ENCODE data around the gene ZNF764.

ZNF764 gene

DNA sequence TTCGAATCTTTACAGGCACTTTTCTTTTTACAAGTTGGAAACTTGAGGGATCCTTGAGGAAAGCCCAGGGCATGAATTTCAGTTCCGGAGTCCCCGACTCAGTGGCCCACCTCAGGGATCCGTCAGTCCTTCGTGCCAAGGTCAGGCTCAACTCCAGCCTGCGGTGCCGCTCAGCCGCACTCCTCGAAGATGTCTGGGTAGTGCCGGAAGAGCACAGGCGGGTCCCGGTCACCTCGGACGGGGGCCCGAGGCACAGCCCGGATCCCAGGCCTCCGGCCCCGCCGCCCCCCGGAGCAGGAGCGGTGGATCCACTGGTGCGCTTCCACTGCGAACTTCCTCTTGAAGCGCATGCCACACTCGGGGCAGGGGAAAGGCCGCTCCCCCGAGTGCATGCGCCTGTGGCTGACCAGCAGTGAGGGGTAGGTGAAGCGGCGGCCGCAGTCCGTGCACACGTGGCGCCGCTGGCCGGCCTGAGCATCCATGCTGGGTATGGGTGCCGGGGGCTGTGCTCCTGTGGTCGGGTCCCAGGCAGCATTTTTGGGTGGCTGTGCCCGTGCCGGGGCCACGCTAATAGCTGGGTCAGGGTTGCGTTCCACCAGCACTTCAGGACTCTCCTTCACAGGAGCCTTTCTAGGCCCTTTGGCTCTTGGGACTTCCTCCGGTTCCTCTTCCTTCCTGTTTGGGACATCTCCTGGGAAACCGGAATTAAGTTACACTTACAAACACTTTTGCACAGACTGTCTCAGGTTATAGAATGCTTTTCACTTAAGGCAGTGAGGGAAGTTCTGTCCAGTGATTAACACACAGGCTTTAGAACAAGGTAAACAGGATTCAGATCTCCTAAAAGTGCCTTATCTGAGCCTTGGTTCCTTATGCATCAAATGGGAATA, 11.8 kb upstream of the ZNF764 start:
- DNase-seq, result no peak

DNA sequence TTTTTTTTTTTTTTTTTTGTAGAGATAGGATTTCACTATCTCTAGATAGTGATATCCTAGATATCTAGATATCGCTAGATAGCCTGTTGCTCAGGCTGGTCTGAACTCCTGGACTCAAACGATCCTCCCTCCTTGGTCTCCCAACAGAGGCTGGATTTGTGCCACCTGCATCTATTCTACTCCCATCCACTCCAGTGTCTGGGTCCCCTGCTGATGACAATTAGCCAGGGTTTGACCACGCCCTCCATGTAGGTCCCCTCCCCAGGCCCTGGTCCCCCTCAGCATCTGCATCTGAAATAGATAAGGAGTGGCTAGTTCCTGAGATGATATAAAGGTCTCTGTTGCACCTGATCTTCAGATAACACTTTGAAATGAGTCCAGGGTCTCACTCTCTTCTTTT, 11.1 kb upstream of the ZNF764 start:
- no peak for DNase-seq

DNA sequence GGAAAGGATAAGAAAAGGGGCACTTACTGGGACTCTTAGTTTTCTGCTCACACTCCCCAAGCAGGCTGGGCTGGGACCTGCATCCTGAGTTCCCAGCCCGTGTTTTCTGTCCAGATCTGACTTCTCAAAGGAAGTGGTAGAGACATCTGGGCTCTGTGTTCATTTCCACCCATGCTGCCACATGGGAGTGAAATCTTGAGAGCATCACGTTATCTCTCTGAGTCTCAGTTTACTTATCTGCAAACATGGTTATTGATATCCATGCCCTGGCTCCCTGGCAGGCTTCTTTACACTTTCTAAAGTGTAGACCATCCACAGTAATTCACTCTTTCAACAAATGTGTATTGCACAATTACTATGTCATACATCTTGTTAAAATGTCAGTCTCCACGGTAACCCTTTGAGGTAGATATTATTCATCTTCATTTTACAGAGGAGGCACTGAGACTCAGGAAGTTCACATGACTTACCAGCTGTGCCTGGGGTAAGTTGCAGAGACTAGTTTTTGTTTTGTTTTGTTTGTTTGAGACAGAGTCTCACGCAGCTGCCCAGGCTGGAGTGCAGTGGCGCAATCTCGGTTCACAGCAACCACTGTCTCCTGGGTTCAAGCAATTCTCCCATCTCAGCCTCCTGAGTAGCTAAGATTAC, 9.9 kb upstream of the ZNF764 start:
- DNase-seq, result no peak

GRCh38 chr16:30567160-30567990, 9.2 kb upstream of the ZNF764 start:
- DNase-seq, result no peak

GRCh38 chr16:30566531-30566930, 8.4 kb upstream of the ZNF764 start:
- no peak for DNase-seq

DNA sequence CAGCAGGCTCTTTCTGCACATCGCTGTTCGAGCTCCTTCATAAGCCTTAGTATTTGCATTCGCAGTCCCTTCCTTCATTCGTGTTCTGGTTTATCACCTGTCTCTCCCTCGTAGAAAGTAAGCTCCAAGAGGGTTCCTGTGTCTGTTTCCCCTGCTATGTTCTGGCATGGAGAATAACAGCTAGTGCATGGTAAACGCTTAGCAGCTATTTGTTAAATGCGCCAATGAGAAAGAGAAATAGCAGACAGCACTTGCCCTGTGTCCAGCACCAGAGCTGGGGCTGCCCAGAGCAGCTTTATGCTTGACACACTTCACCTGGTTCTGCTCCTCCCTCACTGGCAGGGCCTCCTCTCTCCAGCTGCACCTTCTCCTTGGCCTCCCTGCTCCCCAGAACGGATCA, 7.8 kb upstream of the ZNF764 start:
- DNase-seq, result no peak

- no peak for DNase-seq
Observed at GRCh38 chr16:30565526-30565925, 7.4 kb upstream of the ZNF764 start.

GRCh38 chr16:30562021-30562420, 3.8 kb upstream of the ZNF764 start:
- no peak for DNase-seq

DNA sequence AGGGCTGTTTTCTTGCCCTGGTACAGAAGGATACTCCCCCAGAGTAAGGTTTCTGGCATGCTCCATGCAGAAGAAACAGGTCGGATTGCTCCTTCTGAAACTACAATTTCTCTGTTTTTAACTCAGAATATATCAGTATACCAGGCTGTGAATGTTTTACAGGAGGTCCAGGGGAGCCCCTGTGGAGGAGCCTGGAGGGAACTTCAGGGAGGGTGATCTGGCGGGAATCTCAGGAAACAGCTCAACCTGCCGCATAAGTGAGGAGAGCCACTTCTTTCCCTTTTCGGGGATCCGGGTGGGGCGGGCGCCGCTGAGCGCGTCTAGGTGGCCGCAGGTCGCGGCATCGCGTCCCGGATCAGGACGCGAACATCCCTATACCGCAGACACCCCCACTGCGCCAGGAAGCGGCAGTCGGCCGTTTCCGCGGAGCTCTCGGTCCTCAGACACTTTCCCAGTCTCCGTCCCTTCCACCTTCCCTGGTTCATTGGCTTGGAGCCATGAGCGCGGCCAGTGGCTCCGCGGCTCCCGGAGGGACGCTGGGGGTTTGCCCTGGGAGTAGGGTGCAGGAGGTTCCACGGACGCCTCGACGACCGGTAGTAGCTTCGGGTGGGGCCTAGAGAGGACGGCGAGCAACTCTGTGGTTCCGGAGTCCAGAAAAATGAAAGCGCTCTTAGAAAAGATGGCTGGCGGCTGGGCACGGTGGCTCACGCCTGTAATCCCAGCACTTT, 3.1 kb upstream of the ZNF764 start:
- no peak for DNase-seq

GRCh38 chr16:30559690-30560089, 1.5 kb upstream of the ZNF764 start:
- DNase-seq, result no peak

DNA sequence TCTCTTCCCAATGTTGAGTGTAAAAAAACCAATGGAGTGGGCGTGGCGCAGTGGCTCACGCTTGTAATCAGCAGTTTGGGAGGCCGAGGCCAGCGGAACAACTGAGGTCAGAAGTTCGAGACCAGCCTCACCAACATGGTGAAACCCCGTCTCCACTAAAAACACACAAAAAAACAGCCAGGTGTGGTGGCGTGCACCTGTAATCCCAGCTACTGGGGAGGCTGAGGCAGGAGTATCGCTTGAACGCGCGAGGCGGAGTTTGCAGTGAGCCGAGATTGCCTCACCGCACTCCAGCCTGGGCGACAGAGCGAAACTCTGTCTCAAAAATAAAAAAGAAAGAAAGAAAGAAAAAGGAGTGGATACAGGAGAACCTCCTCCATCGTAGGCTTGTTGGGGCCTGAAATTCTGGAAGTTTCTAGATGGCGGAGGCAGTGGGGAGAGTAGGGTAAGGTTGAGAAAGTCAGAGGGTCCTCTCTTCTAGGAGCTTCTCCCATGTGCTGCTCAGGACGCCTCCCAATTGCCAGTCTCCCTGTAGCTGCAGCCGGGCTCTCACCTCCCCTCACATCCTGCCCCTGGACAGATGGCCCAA, 709 bp upstream of the ZNF764 start:
- no peak for DNase-seq

GRCh38 chr16:30557707-30557956, 542 bp downstream of the ZNF764 start:
- DNase-seq, result no peak

GRCh38 chr16:30556125-30556473, 2.1 kb downstream of the ZNF764 start:
- DNase-seq, result no peak

- no peak for DNase-seq
Observed at GRCh38 chr16:30555315-30556124, 2.7 kb downstream of the ZNF764 start.

- DNase-seq, result no peak
Observed at GRCh38 chr16:30554557-30555314, 3.4 kb downstream of the ZNF764 start.

DNA sequence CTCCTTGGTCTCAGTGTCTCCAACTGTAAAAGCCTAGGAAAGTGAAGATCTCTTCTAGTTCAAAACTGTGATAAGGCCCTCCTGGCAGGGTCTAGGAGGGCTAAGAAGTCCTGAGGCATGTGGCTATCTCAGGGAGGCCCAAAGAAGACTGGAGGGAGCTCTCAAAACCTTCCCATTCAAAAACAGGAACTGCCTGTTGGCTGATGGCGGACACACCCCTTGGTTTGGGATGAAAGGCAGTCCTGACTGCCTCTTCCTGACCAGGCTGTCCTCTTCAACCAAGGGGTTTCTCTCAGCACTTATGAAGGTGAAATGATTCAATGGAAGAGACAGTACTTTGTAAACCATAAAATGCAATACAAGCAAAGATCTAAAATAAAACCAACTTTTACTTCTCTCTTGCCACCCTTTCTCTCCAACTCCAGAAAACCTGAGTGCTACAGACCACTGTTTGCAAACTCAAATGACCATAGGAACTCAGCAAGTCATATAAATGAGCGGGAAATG, 4.7 kb downstream of the ZNF764 start:
- DNase-seq, result no peak

DNA sequence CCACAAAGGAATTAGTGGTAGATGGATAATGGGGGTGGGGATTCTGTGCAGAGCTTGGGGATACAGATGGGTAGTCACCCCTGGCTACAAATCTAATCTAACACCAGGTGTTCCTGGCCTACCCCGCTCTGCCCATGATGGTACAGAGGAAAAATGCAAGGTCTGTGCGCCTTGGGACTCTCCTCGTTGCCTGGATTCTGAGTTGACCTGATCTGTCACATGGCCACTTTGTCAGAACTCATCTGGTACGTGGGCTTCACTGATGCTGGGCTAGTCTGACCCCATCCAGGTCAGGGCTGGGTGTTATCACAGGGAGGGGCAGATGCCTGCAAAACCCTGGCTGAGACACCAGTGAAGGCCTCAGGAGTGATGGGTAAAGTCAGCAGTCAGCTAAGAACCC, 5.2 kb downstream of the ZNF764 start:
- DNase-seq, result no peak

DNA sequence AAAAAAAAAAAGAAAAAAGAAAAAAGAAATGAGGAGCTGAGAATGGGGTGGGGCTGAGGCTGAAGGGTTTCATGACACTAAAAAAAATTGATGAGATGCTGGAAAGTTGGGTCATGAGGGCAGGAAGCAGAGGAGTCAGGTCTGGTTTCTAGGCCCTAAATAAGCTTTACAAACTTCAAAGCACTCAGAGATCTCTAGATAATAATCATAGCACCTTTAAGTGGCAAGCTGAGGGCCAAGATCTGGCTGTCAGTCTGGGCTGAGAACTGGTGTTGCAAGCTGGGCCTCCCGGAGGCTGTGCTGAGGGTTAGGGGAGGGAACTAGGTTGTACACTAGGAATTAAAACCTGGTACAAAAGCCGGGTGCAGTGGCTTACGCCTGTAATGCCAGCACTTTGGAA, 6.4 kb downstream of the ZNF764 start:
- DNase-seq, result no peak

GRCh38 chr16:30548416-30549253, 9.5 kb downstream of the ZNF764 start:
- DNase-seq, result no peak

- DNase-seq, result no peak
Observed at GRCh38 chr16:30546115-30546514, 12.1 kb downstream of the ZNF764 start.
